Uterus (tissue), 2 donors: ENCODE measurements around the gene SCN2A.

Experiments
- CTCF ChIP-seq, 4 experiments: fragments of 200-600 bp in 2 of 4; fragments of 450-650 bp in 2 of 4; sonication (generic) in 2 of 4; IDR thresholded peaks; one replicate each; pipeline ENCODE4 v1.5.1; 2016 to 2019; ENCODE audit warnings: antibody characterized with exemption in 4 of 4, mild to moderate bottlenecking in 2 of 4, moderate library complexity in 1 of 4
- POLR2A ChIP-seq, 2 donors: fragments of 450-650 bp; IDR thresholded peaks; one replicate each; pipeline ENCODE4 v1.6.1; 2016; ENCODE audit warnings: antibody characterized with exemption in 2 of 2, mild to moderate bottlenecking in 1 of 2, moderate library complexity in 1 of 2

DNA sequence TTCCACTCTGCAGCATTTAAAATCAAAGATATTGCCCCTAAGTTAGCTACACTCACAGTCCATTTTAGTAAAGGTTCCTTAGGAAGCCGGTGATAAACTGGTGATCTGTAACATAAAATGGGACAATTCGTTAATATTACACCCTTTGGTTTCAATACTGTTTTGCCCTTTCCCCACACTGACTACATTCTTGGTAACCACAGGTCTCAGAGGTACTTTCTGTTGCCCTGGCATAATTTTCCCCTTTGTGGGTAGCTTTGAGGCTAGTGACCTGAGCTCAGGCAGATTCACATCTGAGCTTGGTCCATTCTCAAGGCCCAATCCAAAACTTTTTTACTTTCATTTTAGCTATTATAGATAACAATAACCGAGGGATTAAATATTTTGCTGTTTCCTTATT is 197.3 kb downstream of the SCN2A start:
- no peak for TF ChIP-seq CTCF (IDR thresholded peaks at IDR 0.05)
- TF ChIP-seq POLR2A (IDR thresholded peaks at IDR 0.05): no peak
